ENCODE data around the gene FCN3.
A peak's percentile ranks its signal among the peaks of the same experiment; 100 is the strongest.

The FCN3 gene

GRCh38 chr1:27379564-27380122 lies 5.0 kb upstream of the FCN3 start:
- DNase-seq: no peak

GRCh38 chr1:27377760-27378495 lies 3.3 kb upstream of the FCN3 start:
- no peak for DNase-seq

GRCh38 chr1:27372808-27373690 lies 1.6 kb downstream of the FCN3 start:
- DNase-seq: no peak

GRCh38 chr1:27372022-27372807 lies 2.4 kb downstream of the FCN3 start:
- no peak for DNase-seq

GRCh38 chr1:27368869-27369582 lies 5.6 kb downstream of the FCN3 start:
- no peak for DNase-seq

- no peak for DNase-seq
These were observed 7.4 kb downstream of the FCN3 start for GRCh38 chr1:27367160-27367650.

- DNase-seq: peak; percentile 82
These were observed 8.0 kb downstream of the FCN3 start, which contains the start of gene MAP3K6 for GRCh38 chr1:27366411-27367159. Gene MAP3K6, minus strand, starts transcription at chr1:27366961. Its CDS starts 364 bp downstream, at chr1:27366597.

GRCh38 chr1:27366113-27366410 lies 8.6 kb downstream of the FCN3 start:
- peak; percentile 85 for DNase-seq

GRCh38 chr1:27365372-27366112 lies 9.1 kb downstream of the FCN3 start:
- peak; percentile 88 for DNase-seq

- no peak for DNase-seq
These were observed 9.8 kb downstream of the FCN3 start for GRCh38 chr1:27364696-27365371.

GRCh38 chr1:27363766-27364695 lies 10.6 kb downstream of the FCN3 start:
- DNase-seq: no peak

- DNase-seq: no peak
These were observed 13.1 kb downstream of the FCN3 start for GRCh38 chr1:27361553-27361952.

- DNase-seq: no peak
These were observed 13.6 kb downstream of the FCN3 start for GRCh38 chr1:27361044-27361402.

GRCh38 chr1:27360159-27361043 lies 14.2 kb downstream of the FCN3 start:
- no peak for DNase-seq

GRCh38 chr1:27359822-27360158 lies 14.8 kb downstream of the FCN3 start:
- no peak for DNase-seq

GRCh38 chr1:27358928-27359313 lies 15.7 kb downstream of the FCN3 start:
- DNase-seq: no peak

- no peak for DNase-seq
These were observed 16.3 kb downstream of the FCN3 start for GRCh38 chr1:27358038-27358927.
